SK-N-SH (cell line): ENCODE data around the gene CLCN2. TPM values are rescaled to one million over a fixed set of nuclear protein-coding genes. Genes with fewer than 3 reads are reported as not detected.

Experiments used
- CTCF ChIA-PET: fragments of 300-600, 350-600 bp; formaldehyde crosslinking; extraction: SDS; loops from one replicate; lab custom pipeline; 2021; lab: Yijun Ruan, JAX
- POLR2A ChIA-PET: fragments of 350-600 bp; sonication (Branson Sonifier 250); formaldehyde crosslinking; extraction: SDS; loops from one replicate; lab custom pipeline; 2020; ENCODE audit warnings: antibody characterized with exemption, inconsistent platforms; lab: Yijun Ruan, JAX
- DNase-seq: peaks from one replicate; pipeline ENCODE4 v3.0.0; 2012
- H2AFZ ChIP-seq: fragments of 200-600 bp; sonication (generic); 2 replicates; pipeline ENCODE4 v1.8.1; 2016; ENCODE audit warnings: antibody characterized with exemption, mild to moderate bottlenecking, low read depth
- H3F3A ChIP-seq: fragments of 200-600 bp; sonication (generic); replicated peaks from 2 replicates; pipeline ENCODE3; 2016; ENCODE audit warnings: antibody characterized with exemption, mild to moderate bottlenecking; ENCODE audit not compliant: insufficient read depth
- H3K27ac ChIP-seq, 2 experiments: fragments of 200-500 bp in 1 of 2; fragments of 200-600 bp in 1 of 2; sonication (Bioruptor generic) in 1 of 2; sonication (generic), shearing (Covaris generic) in 1 of 2; 2 replicates each; pipeline versions ENCODE4 v1.5.1 to v1.6.1; 2014 to 2016; ENCODE audit warnings: low read depth in 2 of 2, inconsistent platforms in 1 of 2, low read length in 1 of 2, mild to moderate bottlenecking in 1 of 2, mixed read lengths in 1 of 2
- H3K27me3 ChIP-seq: fragments of 200-600 bp; sonication (generic), shearing (Covaris generic); 2 replicates; pipeline ENCODE4 v1.6.1; 2016; ENCODE audit warnings: mixed run types; ENCODE audit not compliant: insufficient read depth
- H3K36me3 ChIP-seq, 2 experiments: fragments of 200-500 bp in 1 of 2; fragments of 200-600 bp in 1 of 2; sonication (Bioruptor generic) in 1 of 2; sonication (generic) in 1 of 2; replicated peaks in 1 of 2; 2 replicates each; pipeline versions ENCODE3 to v1.5.1; 2014 to 2016; ENCODE audit warnings: low read length in 1 of 2, mild to moderate bottlenecking in 1 of 2; ENCODE audit not compliant: insufficient read depth in 2 of 2, control insufficient read depth in 1 of 2
- H3K4me1 ChIP-seq, 2 experiments: fragments of 200-500 bp in 1 of 2; fragments of 200-600 bp in 1 of 2; sonication (Bioruptor generic) in 1 of 2; sonication (generic), shearing (Covaris generic) in 1 of 2; 2 replicates each; pipeline versions ENCODE4 v1.5.1 to v1.6.1; 2014 to 2016; ENCODE audit warnings: low read depth in 1 of 2, low read length in 1 of 2, mixed run types in 1 of 2; ENCODE audit not compliant: insufficient read depth in 2 of 2, control insufficient read depth in 1 of 2
- H3K4me2 ChIP-seq: fragments of 200-600 bp; sonication (generic), shearing (Covaris generic); 2 replicates; pipeline ENCODE4 v1.6.1; 2017; ENCODE audit warnings: mixed run types
- H3K4me3 ChIP-seq, 2 experiments: fragments of 200-500 bp in 1 of 2; fragments of 200-600 bp in 1 of 2; sonication (Bioruptor generic) in 1 of 2; sonication (generic), shearing (Covaris generic) in 1 of 2; 2 replicates each; pipeline versions ENCODE4 v1.5.1 to v1.8.1; 2014 to 2016; ENCODE audit warnings: low read depth in 2 of 2, inconsistent platforms in 1 of 2, low read length in 1 of 2, mild to moderate bottlenecking in 1 of 2, mixed read lengths in 1 of 2, moderate library complexity in 1 of 2
- H3K79me2 ChIP-seq: fragments of 200-600 bp; sonication (generic); 2 replicates; pipeline ENCODE4 v1.8.1; 2017; ENCODE audit warnings: mild to moderate bottlenecking; ENCODE audit not compliant: insufficient read depth
- H3K9ac ChIP-seq: fragments of 200-600 bp; sonication (generic); 2 replicates; pipeline ENCODE4 v1.6.1; 2017; ENCODE audit warnings: mixed run types
- H3K9me2 ChIP-seq: fragments of 200-600 bp; sonication (generic); 2 replicates; pipeline ENCODE4 v1.6.1; 2017; ENCODE audit warnings: mixed run types
- H3K9me3 ChIP-seq: fragments of 200-600 bp; sonication (generic); 2 replicates; pipeline ENCODE4 v1.6.1; 2017; ENCODE audit warnings: mixed run types, mild to moderate bottlenecking, moderate library complexity
- H4K20me1 ChIP-seq: fragments of 200-600 bp; sonication (generic); 2 replicates; pipeline ENCODE4 v1.6.1; 2017; ENCODE audit warnings: mild to moderate bottlenecking, mixed run types; ENCODE audit not compliant: insufficient read depth
- CHD2 ChIP-seq: fragments of 150-350 bp; IDR thresholded peaks from 2 replicates; pipeline ENCODE4 v1.6.1; 2018; ENCODE audit warnings: low read length; ENCODE audit not compliant: partially characterized antibody
- FOSL2 ChIP-seq: IDR thresholded peaks from 2 replicates; pipeline ENCODE4 v1.4.0; 2012; ENCODE audit warnings: low read depth, mild to moderate bottlenecking, moderate library complexity, borderline replicate concordance
- FOXJ3 ChIP-seq: sonication (generic); formaldehyde crosslinking; IDR thresholded peaks from 2 replicates; pipeline ENCODE4 v1.5.1; 2020; ENCODE audit warnings: mild to moderate bottlenecking, missing genetic modification reagents
- GABPA ChIP-seq: IDR thresholded peaks from 2 replicates; pipeline ENCODE4 v1.4.0; 2012; ENCODE audit warnings: low read depth, mild to moderate bottlenecking
- GATA2 ChIP-seq: sonication (generic); formaldehyde crosslinking; IDR thresholded peaks from 2 replicates; pipeline ENCODE4 v1.5.0; 2020; ENCODE audit warnings: mild to moderate bottlenecking, missing genetic modification reagents
- NFIC ChIP-seq: IDR thresholded peaks from 2 replicates; pipeline ENCODE4 v1.4.0; 2012; ENCODE audit warnings: borderline replicate concordance
- NRF1 ChIP-seq: IDR thresholded peaks from 2 replicates; pipeline ENCODE4 v1.6.1; 2012; ENCODE audit warnings: low read depth, mild to moderate bottlenecking, low read length
- RFX5 ChIP-seq: IDR thresholded peaks from 2 replicates; pipeline ENCODE4 v1.6.1; 2012; ENCODE audit warnings: mild to moderate bottlenecking, improper control_type of control experiment, low read length
- RXRA ChIP-seq: IDR thresholded peaks from 2 replicates; pipeline ENCODE4 v1.4.0; 2012; ENCODE audit warnings: low read depth, mild to moderate bottlenecking, borderline replicate concordance
- SIN3A ChIP-seq: IDR thresholded peaks from 2 replicates; pipeline ENCODE4 v1.6.1; 2012; ENCODE audit warnings: low read depth, mild to moderate bottlenecking, low read length, moderate library complexity, borderline replicate concordance
- TAF1 ChIP-seq: IDR thresholded peaks from 2 replicates; pipeline ENCODE4 v1.6.1; 2012; ENCODE audit warnings: low read depth, mild to moderate bottlenecking, low read length, moderate library complexity, borderline replicate concordance
- TEAD4 ChIP-seq: IDR thresholded peaks from 2 replicates; pipeline ENCODE4 v1.4.0; 2012; ENCODE audit warnings: mild to moderate bottlenecking, borderline replicate concordance; ENCODE audit not compliant: insufficient read depth
- WGBS: methylation state at CpG from one replicate; pipeline ENCODE4 v1.1.6; 2017; ENCODE audit warnings: low lambda C conversion rate; 5-methylcytosine and 5-hydroxymethylcytosine counted together
- polyA plus RNA-seq, 3 experiments: library from polyadenylated mRNA; depleted of rRNA; stranded (reverse); fragments of >200 nt; gene quantifications; 2 replicates each; pipeline ENCODE4 v1.2.3, GENCODE V29; 2012
- TF ChIP-seq, protein P1 (sequence below): IDR thresholded peaks from 2 replicates; pipeline ENCODE4 v1.6.1; 2012; ENCODE audit warnings: mild to moderate bottlenecking, low read depth, low read length, moderate library complexity

Gene CLCN2
- polyA plus RNA-seq, 1 of the 3 experiments (the other 2 are of a cell fraction) = 9.1 TPM

DNA sequence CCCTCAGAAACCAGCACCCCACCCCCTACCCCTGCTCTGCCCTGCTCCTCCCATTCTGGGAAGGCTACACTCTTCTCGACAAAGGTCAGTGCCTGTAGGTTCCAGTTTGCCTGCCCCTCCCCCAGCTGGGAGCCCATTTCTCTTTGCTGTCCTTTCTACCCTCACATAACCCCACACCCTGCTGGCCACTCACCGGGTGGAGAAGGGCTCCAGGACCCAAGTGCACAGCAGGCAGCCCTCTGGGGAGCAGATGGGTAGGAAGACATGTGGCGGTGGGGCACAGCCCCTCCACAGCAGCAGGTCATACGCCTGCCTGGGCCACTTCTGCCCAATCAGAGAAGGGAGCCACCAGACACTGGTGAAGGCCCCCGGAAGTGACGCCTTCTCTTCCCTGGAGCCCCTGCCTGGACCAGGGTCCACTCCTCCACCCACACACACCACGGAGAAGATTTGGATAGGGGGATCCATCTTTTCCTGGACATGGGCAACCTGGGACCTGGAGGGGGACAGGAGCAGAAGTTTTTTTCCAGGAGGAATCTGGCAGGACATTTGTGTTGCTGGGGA is 16.6 kb upstream of the CLCN2 start, which contains the start of gene THPO:
THPO (minus strand) TSS at position 326 of the 564 bp plus-strand sequence. CDS start 1,948 bp downstream, outside the sequence.
- CTCF ChIA-PET = interaction anchor here (0.6 to 2.3 kb wide), 3 partner anchors 39 to 136 kb away, joined by 3 to 10 read pairs (median 5); no protein-coding TSS in a partner anchor
- DNase-seq = no peak

DNA sequence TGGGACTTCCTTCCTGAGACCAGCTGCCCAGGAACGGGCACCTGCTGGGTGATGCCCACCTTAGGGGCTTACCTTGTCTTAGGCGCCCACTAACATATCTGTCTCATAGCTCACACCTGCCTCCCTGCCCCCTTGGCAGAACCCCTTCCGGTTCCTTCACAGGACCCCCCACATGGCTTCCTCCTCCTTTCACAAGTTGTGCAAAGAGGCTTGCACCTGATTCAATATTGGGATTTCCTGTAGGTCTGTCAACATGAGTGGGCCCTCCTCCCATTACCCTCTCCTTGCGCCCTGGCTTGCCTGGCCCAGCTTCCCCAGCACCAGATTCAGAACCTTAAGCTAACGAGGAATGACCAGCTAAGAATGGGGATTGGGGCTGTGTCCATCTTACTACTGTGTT is 16.0 kb upstream of the CLCN2 start:
- no peak overlapping the region for H2AFZ ChIP-seq
- no peak overlapping the region for H3K4me3 ChIP-seq
- POLR2A ChIA-PET = interaction anchor here (0.6 kb wide), 1 partner anchor 142 kb away, joined by 3 read pairs; no protein-coding TSS in a partner anchor
- H3K27ac ChIP-seq = no peak overlapping the region
- CTCF ChIA-PET = interaction anchor here (0.6 to 2.3 kb wide), 3 partner anchors 39 to 136 kb away, joined by 3 to 10 read pairs (median 3); no protein-coding TSS in a partner anchor
- H3K9me2 ChIP-seq = no peaks in the 10 kb centered on the region
- no peak overlapping the region for H3K9ac ChIP-seq
- DNase-seq = no peak
- no peak overlapping the region for H3K4me2 ChIP-seq
- no peaks in the 10 kb centered on the region for H3K79me2 ChIP-seq
- no peak for TF ChIP-seq TEAD4
- TF ChIP-seq TAF1 = no peak
- no peak for TF ChIP-seq RFX5
- TF ChIP-seq RXRA = no peak
- TF ChIP-seq NFIC = no peak
- no peak for TF ChIP-seq CHD2
- no peak for TF ChIP-seq SIN3A
- TF ChIP-seq GABPA = no peak
- TF ChIP-seq GATA2 (CRISPR knock-in tag) = no peak
- no peak for TF ChIP-seq FOSL2
- no peak for TF ChIP-seq FOXJ3 (CRISPR knock-in tag)
- peaks cover 0 to 12% of the 10 kb centered on the region in 2 experiments; a peak in 1 of 4 replicates for H3K4me1 ChIP-seq
- H3K27me3 ChIP-seq = peaks cover 7% of the 10 kb centered on the region; the same call in 1 of the 2 replicates
- 83% methylated on average over 5 of the region's 5 CpGs for WGBS
- H3F3A ChIP-seq = peaks cover 4% of the 10 kb centered on the region
- H4K20me1 ChIP-seq = no peaks in the 10 kb centered on the region
- H3K36me3 ChIP-seq = no peaks in the 10 kb centered on the region
- H3K9me3 ChIP-seq = no peaks in the 10 kb centered on the region

More for the DNA sequence above, 16.6 kb upstream of the CLCN2 start, which contains the start of gene THPO:
- no peaks in the 10 kb centered on the region for H4K20me1 ChIP-seq
- H3K9ac ChIP-seq = no peak within 1 kb of the TSS
- no peak within 1 kb of the TSS for H3K27ac ChIP-seq
- no peak within 1 kb of the TSS for H2AFZ ChIP-seq
- H3K27me3 ChIP-seq = peaks cover 7% of the 10 kb centered on the region; the same call in 1 of the 2 replicates
- H3K9me3 ChIP-seq = no peaks in the 10 kb centered on the region
- POLR2A ChIA-PET = no interaction called here
- H3K4me3 ChIP-seq = no peak within 1 kb of the TSS
- H3K36me3 ChIP-seq = no peaks in the 10 kb centered on the region
- no peaks in the 10 kb centered on the region for H3K9me2 ChIP-seq
- WGBS = 79% methylated on average over 7 of the region's 7 CpGs
- TF ChIP-seq, protein P1, sequence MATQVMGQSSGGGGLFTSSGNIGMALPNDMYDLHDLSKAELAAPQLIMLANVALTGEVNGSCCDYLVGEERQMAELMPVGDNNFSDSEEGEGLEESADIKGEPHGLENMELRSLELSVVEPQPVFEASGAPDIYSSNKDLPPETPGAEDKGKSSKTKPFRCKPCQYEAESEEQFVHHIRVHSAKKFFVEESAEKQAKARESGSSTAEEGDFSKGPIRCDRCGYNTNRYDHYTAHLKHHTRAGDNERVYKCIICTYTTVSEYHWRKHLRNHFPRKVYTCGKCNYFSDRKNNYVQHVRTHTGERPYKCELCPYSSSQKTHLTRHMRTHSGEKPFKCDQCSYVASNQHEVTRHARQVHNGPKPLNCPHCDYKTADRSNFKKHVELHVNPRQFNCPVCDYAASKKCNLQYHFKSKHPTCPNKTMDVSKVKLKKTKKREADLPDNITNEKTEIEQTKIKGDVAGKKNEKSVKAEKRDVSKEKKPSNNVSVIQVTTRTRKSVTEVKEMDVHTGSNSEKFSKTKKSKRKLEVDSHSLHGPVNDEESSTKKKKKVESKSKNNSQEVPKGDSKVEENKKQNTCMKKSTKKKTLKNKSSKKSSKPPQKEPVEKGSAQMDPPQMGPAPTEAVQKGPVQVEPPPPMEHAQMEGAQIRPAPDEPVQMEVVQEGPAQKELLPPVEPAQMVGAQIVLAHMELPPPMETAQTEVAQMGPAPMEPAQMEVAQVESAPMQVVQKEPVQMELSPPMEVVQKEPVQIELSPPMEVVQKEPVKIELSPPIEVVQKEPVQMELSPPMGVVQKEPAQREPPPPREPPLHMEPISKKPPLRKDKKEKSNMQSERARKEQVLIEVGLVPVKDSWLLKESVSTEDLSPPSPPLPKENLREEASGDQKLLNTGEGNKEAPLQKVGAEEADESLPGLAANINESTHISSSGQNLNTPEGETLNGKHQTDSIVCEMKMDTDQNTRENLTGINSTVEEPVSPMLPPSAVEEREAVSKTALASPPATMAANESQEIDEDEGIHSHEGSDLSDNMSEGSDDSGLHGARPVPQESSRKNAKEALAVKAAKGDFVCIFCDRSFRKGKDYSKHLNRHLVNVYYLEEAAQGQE = no peak
- TF ChIP-seq NRF1 (no peak), FOXJ3 (CRISPR knock-in tag) (no peak)
- peaks cover 0 to 12% of the 10 kb centered on the region in 2 experiments; a peak in 1 of 4 replicates for H3K4me1 ChIP-seq
- no peak within 1 kb of the TSS; the same call in 1 of the 2 replicates for H3K4me2 ChIP-seq
- no peaks in the 10 kb centered on the region for H3K79me2 ChIP-seq
- H3F3A ChIP-seq = peaks cover 4% of the 10 kb centered on the region
